ENCODE data around the gene NDUFA3. TPM values are rescaled to one million over a fixed set of nuclear protein-coding genes. Genes with fewer than 3 reads are reported as not detected.

NDUFA3 gene
- total and polyA plus RNA-seq, 2 donors (not counting 1 experiment from before 2014, with no cell fraction given) = 55.4 to 94.4 TPM

DNA sequence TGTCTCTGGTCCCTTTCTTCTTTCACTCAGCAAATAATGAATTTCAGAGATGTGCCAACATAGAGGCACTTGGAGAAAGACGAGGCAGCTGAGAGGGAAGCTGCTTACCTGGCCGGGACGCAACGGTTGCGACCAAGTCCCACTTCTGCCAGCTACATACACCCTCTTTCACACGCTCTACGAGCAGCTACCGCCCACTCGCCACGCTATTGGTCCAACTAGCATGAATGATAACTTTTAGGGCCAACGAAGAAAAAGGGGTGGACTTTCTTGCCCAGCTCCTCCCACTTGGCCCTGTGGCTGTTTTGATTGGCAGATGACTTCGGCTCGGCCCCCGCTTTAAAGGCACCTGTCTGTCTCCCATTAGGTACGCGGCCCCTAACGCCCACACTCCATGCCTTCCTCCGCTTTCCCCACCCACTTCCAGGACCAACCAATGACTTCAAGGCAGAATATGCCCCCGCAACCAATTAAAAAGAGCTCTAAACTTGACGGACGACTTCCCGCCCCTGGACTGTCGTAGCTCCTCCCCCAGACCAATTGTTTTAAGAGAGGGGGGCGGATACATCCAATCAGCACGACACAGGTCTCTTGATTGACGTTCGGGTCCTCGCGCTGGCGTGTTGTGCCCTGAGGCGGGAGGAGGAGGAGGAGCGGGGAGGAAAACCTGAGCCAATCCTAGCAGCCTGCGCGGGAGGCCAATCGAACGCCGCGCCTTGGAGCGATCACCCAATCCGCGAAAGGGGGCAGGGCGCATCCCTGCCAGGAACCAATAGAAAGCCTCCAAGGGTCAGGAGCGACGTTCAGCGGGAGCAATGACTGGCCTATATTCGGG, 34.4 kb downstream of the NDUFA3 start:
- H3K9me3 Mint-ChIP-seq (ENCODE audit: insufficient read depth) = no peaks in the 10 kb centered on the region
- Histone ChIP-seq H3K9me3 (ENCODE audit: control extremely low read depth in 1 of 3, control insufficient read depth in 2 of 3, insufficient read depth in 1 of 3, low read length in 2 of 3) (no peaks in the 10 kb centered on the region), H3K79me2 (ENCODE audit: control insufficient read depth, insufficient read depth, low read length) (peaks cover 45% of the 10 kb centered on the region), H4K20me1 (ENCODE audit: control insufficient read depth, insufficient read depth, low read length, poor library complexity, severe bottlenecking) (peaks cover 42% of the 10 kb centered on the region), H3K27ac (ENCODE audit: low read length in 2 of 2) (peak overlapping the region; percentile 4 to 96), H3K4me3 (ENCODE audit: control extremely low read depth in 1 of 5, extremely low read depth in 1 of 5, insufficient read depth in 1 of 5, low read depth in 2 of 5, low read length in 4 of 5) (peak overlapping the region; percentile 9 to 94 (median 79)), H3K27me3 (replicated peaks in 1 of 4; ENCODE audit: control extremely low read depth in 1 of 4, control insufficient read depth in 3 of 4, insufficient read depth in 4 of 4, low read length in 3 of 4) (peaks cover 0 to 13% (median 2%) of the 10 kb centered on the region in 4 experiments), H3K9ac (ENCODE audit: low read length) (peak overlapping the region; percentile 93), H2AFZ (ENCODE audit: insufficient read depth, low read depth, low read length, poor library complexity, severe bottlenecking) (peak overlapping the region; percentile 81), H3K4me1 (ENCODE audit: control insufficient read depth in 2 of 2, insufficient read depth in 2 of 2, low read length in 2 of 2) (peaks cover 24 to 32% of the 10 kb centered on the region in 2 donors), H3K36me3 (replicated peaks in 1 of 2; ENCODE audit: control extremely low read depth in 1 of 2, control insufficient read depth in 1 of 2, extremely low read depth in 1 of 2, insufficient read depth in 2 of 2, low read length in 1 of 2) (peaks cover 0 to 18% of the 10 kb centered on the region in 2 experiments), H3K4me2 (replicated peaks; ENCODE audit: low read depth, low read length, poor library complexity, severe bottlenecking) (peak overlapping the region; percentile 96)
- peak overlapping the region; percentile 89 for H3K4me3 Mint-ChIP-seq
- peak; percentile 100 for DNase-seq
- ATAC-seq (ENCODE audit: low read depth) = peak; percentile 77
- TF ChIP-seq, protein P1, sequence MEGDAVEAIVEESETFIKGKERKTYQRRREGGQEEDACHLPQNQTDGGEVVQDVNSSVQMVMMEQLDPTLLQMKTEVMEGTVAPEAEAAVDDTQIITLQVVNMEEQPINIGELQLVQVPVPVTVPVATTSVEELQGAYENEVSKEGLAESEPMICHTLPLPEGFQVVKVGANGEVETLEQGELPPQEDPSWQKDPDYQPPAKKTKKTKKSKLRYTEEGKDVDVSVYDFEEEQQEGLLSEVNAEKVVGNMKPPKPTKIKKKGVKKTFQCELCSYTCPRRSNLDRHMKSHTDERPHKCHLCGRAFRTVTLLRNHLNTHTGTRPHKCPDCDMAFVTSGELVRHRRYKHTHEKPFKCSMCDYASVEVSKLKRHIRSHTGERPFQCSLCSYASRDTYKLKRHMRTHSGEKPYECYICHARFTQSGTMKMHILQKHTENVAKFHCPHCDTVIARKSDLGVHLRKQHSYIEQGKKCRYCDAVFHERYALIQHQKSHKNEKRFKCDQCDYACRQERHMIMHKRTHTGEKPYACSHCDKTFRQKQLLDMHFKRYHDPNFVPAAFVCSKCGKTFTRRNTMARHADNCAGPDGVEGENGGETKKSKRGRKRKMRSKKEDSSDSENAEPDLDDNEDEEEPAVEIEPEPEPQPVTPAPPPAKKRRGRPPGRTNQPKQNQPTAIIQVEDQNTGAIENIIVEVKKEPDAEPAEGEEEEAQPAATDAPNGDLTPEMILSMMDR (IDR thresholded peaks at IDR 0.05) = no peak
- H3K27ac Mint-ChIP-seq = peak overlapping the region; percentile 89
- intact Hi-C loops (cut with micrococcal nuclease) = loop anchor here (1.0 kb wide), 8 partner anchors 22 to 327 kb away; partner anchors contain the start of genes LENG1, LENG8, NDUFA3 and PRPF31
- ChIA-PET CTCF (interaction anchor here (1.0 to 2.0 kb wide), 6 partner anchors 19 to 941 kb away, joined by 3 to 7 read pairs (median 5); partner anchors contain the start of genes LENG1, PRPF31 and TFPT), POLR2A (interaction anchor here (0.6 to 1.8 kb wide), 11 partner anchors 16 to 1517 kb away, joined by 3 to 25 read pairs (median 4); partner anchors contain the start of genes LENG1, LENG8, MBOAT7 and NDUFA3)
- 0% methylated on average over 34 of the region's 46 CpGs for WGBS (ENCODE audit: insufficient coverage)
- peaks cover 4% of the 10 kb centered on the region for H3K27me3 Mint-ChIP-seq
- H3K4me1 Mint-ChIP-seq = peaks cover 48% of the 10 kb centered on the region
